ENCODE results near the gene DAAM2. TPM values are rescaled to one million over a fixed set of nuclear protein-coding genes. Genes with fewer than 3 reads are reported as not detected.

DAAM2 gene
- total and polyA plus RNA-seq, 2 of the 8 experiments (the other 6 are each of a cell fraction or from before 2014, with no cell fraction given): 1.5 to 2.9 TPM

DNA sequence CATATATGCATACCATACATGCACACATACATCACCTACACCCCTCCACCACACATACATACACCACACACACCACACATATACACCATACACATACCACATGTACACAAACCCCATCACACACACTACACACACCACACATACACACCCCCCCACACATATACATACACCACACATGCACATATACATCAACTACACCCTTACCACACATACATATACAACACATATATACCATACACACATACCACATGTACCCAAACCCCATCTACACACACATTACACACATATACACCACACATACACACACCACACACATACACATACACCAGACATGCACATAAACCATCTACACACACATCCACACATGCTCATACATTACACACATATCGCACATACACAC, 52.7 kb downstream of the DAAM2 start:
- Histone ChIP-seq H2BK120ac (replicated peaks; ENCODE audit: low read depth, low read length) (no peak overlapping the region), H2AFZ (ENCODE audit: low read length) (no peak overlapping the region), H3K4me3 (ENCODE audit: extremely low read depth in 1 of 4, insufficient read depth in 2 of 4, low read depth in 3 of 4, low read length in 4 of 4) (no peak overlapping the region), H3K23me2 (ENCODE audit: low read depth, low read length) (peaks cover 8% of the 10 kb centered on the region), H2BK15ac (ENCODE audit: low read length) (0 out of 2 replicates have a peak overlapping the region, but pooled peaks have one; percentile 12), H2BK5ac (ENCODE audit: low read depth, low read length) (no peak overlapping the region), H3K4me1 (replicated peaks in 1 of 4; ENCODE audit: control insufficient read depth in 3 of 4, insufficient read depth in 4 of 4, low read length in 3 of 4) (peaks cover 0 to 4% (median 0%) of the 10 kb centered on the region in 4 experiments; a peak in 3 of 7 replicates), H2AK5ac (ENCODE audit: low read depth, low read length) (peak overlapping the region; percentile 65; the same call in 1 of the 2 replicates), H3K79me2 (ENCODE audit: control insufficient read depth in 1 of 2, insufficient read depth in 2 of 2, low read length in 2 of 2) (no peaks in the 10 kb centered on the region), H4K91ac (replicated peaks; ENCODE audit: insufficient read length, low read length) (no peak overlapping the region), H3K27me3 (replicated peaks in 1 of 4; ENCODE audit: control insufficient read depth in 3 of 4, extremely low read depth in 1 of 4, insufficient read depth in 3 of 4, low read length in 3 of 4) (no peaks in the 10 kb centered on the region), H3K36me3 (ENCODE audit: control insufficient read depth in 2 of 4, insufficient read depth in 4 of 4, low read length in 3 of 4) (no peaks in the 10 kb centered on the region), H3K14ac (ENCODE audit: insufficient read length) (no peak overlapping the region), H3K9me3 (ENCODE audit: insufficient read depth in 2 of 2, low read depth in 1 of 2, low read length in 1 of 2) (no peaks in the 10 kb centered on the region), H3K4me2 (ENCODE audit: insufficient read depth in 1 of 2, low read depth in 2 of 2, low read length in 2 of 2) (no peak overlapping the region), H3K18ac (ENCODE audit: extremely low read depth, low read length) (no peak overlapping the region), H2BK20ac (ENCODE audit: low read length) (peak overlapping the region; percentile 69; the same call in 1 of the 2 replicates), H4K20me1 (replicated peaks in 1 of 2; ENCODE audit: control insufficient read depth in 1 of 2, insufficient read depth in 2 of 2, low read length in 2 of 2) (peaks cover 0 to 7% of the 10 kb centered on the region in 2 experiments), H3K79me1 (ENCODE audit: low read depth, low read length) (no peaks in the 10 kb centered on the region), H3K27ac (ENCODE audit: low read depth, low read length) (no peak overlapping the region), H3K56ac (replicated peaks; ENCODE audit: insufficient read length, low read depth, low read length) (no peak overlapping the region), H2BK12ac (ENCODE audit: low read depth, low read length) (no peak overlapping the region), H4K5ac (ENCODE audit: insufficient read length, low read depth, low read length) (no peak overlapping the region), H3K23ac (ENCODE audit: insufficient read length) (no peak overlapping the region), H3K9ac (replicated peaks in 1 of 4; ENCODE audit: extremely low read depth in 1 of 4, low read depth in 3 of 4, low read length in 3 of 4) (peak overlapping the region in 1 of 4 experiments; percentile 17; a peak in 1 of 7 replicates), H4K8ac (ENCODE audit: extremely low read depth, insufficient read depth, low read length) (no peak overlapping the region), H3K4ac (replicated peaks; ENCODE audit: insufficient read length, low read depth, low read length) (peak overlapping the region; percentile 14)
- DNase-seq (ENCODE audit: low read depth in 1 of 2, low spot score in 2 of 2) (no peak), FAIRE-seq (no peak)
- ChIA-PET CTCF (ENCODE audit: partially characterized antibody) (interaction anchor here (0.6 kb wide), 1 partner anchor 30 kb away, joined by 3 read pairs; no protein-coding TSS in a partner anchor), POLR2A (ENCODE audit: partially characterized antibody) (no interaction called here)
- TF ChIP-seq SP4 (IDR thresholded peaks at IDR 0.05; ENCODE audit: low read length) (no peak), PHF8 (conservative IDR thresholded peaks at IDR 0.05; ENCODE audit: low read depth, low read length) (no peak), HDAC6 (IDR thresholded peaks at IDR 0.05; ENCODE audit: low read depth, low read length) (no peak)
- 85 to 100% methylated on average over 1 of the region's 1 CpG for WGBS, 2 experiments (ENCODE audit: extremely low coverage in 1 of 2, insufficient coverage in 1 of 2, insufficient read length in 1 of 2, insufficient replicate concordance in 2 of 2, low coverage in 1 of 2, low lambda C conversion rate in 2 of 2, missing lambda C conversion rate in 1 of 2)
